ENCODE data around the gene RNASEL.
A peak's percentile ranks its signal among the peaks of the same experiment; 100 is the strongest.

The RNASEL gene

DNA sequence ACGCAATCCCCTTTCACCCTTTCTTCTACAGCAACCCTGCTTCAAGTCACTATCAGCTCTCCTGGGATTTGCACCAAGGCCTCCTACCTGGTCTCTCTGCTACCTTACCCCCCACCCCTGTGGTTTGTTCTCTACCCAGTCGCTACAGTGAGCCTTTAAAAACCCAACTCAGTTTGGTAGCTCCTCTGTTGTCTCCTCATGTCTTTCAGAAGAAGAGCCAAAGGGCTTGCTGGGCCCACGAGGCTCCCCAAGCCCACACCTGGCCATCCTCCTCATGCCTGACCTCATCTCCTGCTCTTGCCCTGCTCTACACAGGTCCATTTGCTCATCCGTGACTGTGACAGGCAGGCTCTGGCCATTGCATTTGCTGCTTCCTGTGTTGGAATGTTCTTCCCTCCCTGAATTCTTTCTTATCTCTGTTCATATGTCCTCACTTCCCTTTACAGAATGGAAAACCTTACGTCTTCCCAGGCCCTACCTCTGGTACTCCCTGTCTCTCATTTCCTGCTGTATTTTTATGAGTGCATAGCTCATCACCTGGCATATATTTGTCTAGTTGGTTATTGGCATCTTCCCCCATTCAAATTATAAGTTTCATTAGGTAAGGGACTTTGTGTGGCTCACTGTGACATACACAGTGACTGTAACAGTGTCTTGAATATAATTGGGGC, 11.8 kb upstream of the RNASEL start:
- DNase-seq (ENCODE audit: low read depth in 2 of 2) = no peak

DNA sequence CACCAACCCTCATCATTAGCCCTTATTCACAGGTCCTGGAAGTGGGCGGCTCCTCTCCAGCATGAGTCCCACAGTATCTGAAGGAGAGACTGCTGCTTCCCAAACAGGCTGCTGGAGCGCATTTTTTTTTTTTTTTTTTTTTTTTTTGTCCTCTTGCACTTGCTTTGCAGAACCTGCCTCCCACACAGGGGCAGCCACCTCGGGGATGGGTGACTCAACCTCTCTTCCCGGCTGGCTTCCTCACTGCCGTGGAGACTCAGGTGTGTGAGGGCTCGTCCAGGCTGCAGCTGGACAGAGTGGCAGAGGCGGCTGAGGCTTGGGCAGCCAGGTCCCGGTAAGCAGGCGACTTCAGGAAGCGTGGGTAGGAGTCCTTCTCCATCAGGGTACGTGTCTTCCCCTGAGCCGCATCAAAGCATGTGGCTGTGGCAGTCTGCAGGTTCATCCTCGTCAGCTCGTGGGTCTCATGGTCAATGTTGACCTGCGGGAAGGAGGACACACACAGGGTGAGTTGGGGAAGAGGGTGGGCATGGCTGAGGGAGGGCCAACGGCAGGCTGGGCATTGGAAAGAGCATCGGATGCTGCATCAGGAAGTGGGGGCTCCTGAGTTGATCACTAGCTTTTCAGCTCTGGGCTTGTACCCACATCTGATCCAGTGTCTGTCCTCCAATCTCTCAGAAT, 11.1 kb upstream of the RNASEL start:
- DNase-seq (ENCODE audit: low read depth in 2 of 2) = no peak

DNA sequence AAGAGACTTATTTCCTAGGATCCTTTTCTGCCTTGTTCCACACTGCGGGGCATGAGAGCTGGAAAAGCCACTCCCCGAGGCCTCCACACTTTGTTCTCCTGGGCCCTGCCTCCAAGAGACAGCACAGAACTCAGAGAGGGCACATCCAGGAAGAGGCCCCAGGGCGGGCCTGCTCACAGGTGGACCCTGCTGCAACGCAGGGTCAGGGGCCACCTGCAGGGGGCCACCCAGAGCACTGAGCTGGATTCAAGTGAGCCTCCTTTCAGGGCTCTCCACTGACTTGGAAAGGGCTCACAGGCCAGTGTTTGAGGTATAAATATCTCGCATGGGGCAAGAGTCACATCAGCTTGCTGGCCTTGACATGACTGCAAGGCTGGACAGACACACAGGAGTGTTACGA, 10.3 kb upstream of the RNASEL start:
- DNase-seq (ENCODE audit: low read depth in 2 of 2) = no peak

DNA sequence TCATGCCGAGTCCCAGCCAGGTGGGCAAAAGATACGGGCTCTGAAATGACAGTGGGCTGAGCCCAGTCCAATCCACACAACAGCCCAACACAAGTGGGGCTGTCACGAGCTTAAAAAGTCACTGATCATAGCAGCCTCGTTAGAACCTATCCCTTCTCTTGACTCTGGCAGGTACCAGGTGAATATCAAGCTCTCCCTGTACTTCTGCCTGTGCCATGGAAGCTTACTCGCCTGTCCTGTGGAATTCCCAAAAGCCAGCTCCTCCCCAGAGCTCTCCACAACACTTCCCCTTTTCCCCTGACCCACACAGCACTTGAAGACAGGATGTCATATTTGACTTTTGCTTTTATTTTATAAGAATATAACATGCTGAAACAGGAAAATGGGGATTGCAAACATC, 9.2 kb upstream of the RNASEL start:
- DNase-seq (ENCODE audit: low read depth in 2 of 2) = no peak

DNA sequence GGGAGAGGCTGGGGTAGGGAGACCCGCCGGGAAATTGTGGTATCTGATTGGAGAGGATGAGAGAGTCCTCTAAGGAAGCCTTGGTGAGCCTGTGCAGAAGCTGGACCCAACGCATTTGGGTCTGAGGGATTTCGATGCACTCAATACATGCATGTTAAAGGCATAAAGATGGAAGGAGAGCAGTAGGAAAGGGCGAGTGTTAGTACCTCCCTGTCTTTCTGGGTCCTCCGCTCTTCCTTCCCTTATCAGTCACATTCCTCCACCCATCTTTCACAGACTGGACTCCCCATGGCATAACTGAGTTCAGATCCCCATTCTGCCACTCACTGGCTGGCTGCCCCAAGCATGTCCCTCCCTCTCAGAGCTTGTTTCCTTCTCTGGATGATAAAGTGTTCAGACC, 7.9 kb upstream of the RNASEL start:
- DNase-seq (ENCODE audit: low read depth in 2 of 2) = no peak

DNA sequence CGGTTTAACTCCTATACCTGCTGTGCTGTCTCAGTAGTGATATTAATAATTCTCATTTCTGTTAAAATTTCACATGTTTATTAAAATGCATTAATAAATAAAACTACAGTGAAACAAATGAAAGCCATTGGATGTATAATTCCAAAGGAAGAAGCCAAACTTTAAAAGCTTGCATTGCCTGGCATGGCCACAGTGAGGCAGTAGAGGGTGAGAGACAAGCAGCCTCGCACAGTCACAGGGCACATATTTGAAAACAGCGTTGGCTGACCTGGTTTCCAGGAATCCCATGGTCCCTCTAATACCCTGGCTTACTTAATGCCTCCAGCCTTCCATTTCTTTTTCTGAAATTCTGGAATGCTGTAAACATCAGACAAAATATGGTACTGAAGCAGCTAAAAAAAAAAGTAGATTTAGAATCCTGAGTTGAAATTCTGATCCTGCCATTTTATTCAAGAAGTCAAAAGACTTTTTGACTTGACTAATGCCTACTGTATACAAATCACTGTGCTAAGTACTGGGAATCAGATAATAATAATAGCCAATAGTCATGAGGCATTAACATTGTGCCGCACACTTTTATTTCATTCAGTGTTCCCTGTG, 6.7 kb upstream of the RNASEL start:
- DNase-seq (ENCODE audit: low read depth in 2 of 2) = peak; percentile 19 to 45

DNA sequence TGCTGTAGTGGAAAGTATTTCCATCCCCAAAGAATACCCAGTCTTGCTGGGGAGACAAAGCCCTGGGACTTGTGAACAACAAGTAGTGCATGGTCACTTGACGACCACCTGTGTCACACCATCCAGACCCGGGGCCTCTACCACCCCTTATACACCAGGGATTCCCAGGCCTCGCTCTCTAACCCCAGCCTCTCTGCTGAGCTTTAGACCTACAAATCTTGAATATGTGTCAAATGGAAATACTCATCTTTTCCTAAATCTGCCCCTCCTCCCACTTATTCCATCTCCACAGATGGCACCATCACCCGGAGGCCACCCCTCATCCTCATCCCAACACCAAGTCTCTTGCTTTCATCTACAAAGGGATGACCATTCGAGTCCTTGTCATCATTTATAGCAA, 875 bp upstream of the RNASEL start:
- no peak for DNase-seq (ENCODE audit: low read depth in 2 of 2)

DNA sequence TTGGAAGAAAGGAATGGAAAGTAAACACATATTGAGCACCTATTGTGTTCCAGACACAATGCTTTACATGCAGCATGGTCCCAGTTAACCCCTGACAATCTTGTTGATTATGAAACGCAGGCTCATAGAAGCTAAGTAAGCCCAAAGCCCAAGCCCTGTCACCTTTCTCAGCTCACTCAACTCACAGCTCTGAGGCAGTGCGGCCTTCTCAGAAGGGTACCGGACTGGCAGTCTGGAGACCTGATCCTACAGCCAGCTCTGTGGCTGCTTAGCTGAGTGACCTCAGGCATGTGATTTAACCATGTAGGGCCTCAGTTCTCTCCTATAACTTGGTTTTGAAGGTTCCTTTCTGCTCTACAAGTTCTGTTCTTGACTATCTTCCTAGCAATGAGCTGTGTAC, 464 bp upstream of the RNASEL start:
- DNase-seq (ENCODE audit: low read depth in 2 of 2) = no peak

DNA sequence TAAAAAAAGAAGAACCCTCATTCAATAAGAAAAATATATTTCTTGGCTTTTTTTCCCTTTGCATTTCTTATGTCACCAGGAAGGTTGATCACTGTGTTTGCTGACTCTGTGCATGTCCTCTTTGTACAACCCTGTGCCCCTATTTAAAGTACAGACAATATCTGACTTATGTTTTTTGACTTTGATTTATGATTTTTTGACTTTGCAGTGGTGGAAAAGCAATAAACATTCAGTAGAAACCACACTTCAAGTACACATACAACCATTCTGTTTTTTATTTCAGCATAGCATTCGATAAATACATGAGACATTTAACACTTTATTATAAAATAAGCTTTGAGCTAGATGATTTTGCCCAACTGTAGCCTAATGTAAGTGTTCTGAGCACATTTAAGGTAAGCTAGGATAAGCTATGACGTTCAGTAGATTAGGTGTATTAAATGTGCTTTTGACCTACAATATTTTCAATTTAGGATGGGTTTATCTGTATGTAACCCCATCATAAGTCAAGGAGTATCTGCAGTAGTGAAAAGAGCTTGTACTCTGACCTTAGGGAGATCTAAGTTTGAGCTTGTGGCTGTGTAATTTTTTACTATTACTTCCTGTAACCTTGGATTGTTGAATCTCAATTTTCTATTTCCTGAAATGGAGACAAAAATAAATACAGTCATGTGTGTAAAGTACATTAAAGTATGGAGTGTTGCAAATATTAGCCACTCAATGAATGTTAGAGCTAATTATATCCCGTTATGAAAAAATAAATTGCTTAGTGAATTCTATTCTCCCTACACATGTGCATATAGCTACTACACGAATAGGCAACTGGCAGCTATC, 1.2 kb downstream of the RNASEL start:
- DNase-seq (ENCODE audit: low read depth in 2 of 2) = no peak

DNA sequence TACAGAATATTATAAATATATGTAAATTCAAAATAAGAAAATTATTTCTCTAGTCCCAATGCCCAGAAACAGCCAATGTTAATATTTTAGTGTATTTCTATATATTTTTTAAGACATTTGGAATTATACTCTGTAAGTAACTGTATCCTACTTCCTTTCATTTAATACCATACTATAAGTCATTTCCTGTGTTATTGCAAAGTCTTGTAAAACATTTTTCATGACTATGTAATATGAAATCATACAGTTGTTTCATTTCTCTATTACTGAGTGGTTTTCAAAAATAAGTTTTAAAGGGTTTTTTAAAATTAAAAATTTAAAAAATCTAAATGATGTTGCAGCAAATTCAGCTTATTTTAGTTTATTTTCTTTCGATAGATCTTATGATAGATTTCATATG, 2.0 kb downstream of the RNASEL start:
- DNase-seq (ENCODE audit: low read depth in 2 of 2) = no peak

DNA sequence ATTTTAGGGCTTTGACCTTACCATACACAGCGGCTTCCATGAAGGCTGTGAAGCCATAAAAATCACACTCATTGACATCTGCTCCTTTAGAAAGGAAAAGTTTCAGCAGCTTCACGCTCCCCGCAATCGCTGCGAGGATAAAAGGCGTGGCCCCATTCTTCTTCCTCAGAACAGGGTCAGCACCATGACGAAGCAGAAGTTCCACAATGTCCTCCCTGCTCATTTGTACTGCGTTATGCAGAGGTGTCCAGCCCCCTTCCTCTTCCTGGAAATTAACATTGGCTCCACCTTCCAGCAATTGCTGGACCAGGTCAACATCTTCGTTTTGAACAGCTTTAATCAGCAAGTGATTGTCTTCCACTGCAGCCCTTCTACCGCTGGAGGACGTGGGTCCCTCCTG, 2.7 kb downstream of the RNASEL start:
- DNase-seq (ENCODE audit: low read depth in 2 of 2) = no peak

DNA sequence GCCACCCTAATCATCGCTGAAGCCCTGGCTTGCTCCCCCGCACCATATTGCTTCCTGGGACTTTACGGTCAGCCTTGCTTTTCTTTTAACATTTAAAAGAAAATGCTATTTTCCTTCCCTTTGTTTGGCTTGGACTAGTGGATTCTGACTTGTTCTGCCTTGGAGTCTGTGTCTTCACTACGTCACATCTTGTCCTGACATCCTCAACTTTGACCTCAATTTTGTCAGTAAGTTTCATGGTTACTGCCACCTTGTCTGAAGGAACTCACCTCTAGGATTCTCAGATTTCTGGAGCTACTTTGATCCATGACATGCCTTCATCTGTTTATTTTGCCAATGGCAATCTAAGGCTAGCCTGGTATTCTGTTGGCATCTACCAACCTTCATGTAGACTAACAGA, 4.3 kb downstream of the RNASEL start:
- DNase-seq (ENCODE audit: low read depth in 2 of 2) = no peak

DNA sequence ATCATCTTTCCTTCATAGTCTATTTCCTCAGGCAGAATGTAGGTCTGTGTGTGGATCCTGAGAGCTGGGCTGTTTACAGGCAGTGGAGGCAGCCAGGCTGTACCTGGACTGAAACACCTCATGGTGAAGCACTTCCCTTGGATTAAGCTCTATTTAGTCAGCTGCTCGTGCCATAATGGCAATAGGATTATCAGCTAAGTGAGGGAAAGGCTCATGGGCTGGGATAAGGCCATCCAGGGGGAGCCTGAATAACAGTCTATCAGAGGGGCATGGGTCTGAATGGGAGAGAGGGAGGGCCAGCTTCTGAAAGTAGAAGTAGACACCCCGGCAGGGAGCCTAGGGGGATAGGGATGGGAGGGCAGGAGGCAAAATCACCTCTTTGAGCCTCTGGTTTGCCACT, 8.3 kb downstream of the RNASEL start:
- DNase-seq (ENCODE audit: low read depth in 2 of 2) = no peak

DNA sequence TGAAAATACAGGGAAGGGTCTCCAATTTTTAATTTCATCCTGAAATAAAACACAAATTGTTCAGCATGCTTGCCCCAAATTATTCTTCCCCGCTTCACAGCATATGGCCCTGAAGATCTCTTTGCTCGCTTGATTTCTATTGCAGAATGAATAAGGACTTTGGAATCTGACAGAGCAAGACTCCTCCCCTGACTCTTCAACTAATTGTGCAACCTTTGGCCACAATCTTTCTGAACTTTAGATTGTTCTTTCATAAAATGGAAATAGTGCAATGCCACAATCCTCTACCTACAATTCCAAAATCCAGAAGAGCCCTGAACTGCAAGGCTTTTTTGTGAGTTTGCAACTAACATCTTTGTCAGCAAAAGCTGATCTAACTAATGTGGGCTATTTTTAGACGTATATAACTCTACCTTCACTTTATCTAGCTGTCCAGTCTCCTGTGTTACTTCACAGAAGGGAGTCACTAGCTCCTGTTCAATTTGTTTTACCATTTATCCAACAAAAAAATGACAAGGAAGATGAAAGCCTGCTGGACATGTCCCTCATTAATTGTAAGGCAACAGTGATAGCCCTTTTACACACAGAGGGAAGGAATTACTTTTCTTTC, 13.4 kb downstream of the RNASEL start:
- no peak for DNase-seq (ENCODE audit: low read depth in 2 of 2)

DNA sequence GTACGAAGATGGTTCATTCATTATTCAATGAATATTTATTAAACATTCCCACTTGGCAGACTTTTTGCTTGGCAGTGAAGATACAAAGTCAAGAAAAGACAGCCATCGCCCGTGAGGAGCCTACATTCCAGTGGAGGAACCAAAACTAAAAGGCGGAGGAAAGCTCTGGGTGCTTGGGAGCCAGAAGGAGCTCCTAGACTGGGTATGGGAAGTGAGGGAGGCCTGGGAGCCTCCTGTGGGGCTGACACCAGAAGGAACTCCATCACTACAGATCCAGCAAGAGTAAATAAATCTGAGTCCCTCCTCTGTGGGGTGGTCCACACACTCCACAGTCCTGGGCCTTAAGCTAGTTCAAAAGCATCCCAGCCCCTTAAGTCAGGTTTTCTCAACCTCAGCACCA, 14.9 kb downstream of the RNASEL start:
- no peak for DNase-seq (ENCODE audit: low read depth in 2 of 2)

DNA sequence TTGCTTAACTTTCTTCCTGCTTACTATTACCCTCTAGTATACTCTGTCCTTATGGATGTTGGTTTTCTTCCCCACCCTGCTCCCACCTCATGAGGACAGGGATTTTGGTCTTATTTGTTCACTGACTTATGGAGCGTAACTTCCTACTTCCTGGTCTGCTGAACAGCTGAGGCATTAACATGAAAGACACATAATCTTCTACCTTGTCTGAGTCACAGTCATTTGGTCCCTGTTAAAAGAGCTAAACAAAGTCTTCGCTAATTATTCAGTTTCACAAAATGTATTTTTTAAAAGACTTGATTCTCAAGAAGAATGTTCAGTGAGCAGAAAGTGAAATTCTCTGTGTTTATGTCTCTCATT, 18.5 kb downstream of the RNASEL start:
- DNase-seq (ENCODE audit: low read depth in 2 of 2) = no peak

DNA sequence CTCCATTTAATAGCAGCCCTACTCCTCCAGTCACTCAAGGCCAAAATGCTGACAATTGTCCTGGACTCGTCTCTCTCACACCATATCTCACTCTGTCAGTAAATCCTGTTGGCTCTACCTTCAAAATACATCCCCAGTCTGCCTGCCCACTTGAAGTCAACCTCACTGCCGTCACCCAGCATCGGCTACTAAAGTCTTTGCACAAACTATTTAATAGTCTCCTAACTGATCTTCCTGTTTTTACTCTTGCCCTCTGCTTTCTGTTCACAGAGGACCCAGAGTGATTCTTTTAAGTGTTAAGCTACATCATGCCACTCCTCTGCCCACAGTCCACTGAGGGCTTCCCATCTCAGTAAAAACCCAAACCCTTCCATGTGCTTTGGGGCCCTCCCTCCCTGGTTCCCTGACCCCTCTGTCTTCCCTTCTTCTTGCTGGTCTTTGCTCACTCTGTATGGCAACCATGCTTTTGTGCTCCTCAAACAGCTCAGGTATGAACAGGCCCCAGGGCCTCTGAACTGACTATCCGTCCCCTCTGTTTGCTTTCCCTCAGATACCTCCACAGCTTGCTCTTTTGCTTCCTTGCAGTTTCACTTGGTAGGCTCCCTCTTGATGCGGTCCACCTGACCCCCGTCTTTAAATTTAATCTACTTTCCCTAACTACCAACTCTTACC, 19.0 kb downstream of the RNASEL start:
- DNase-seq (ENCODE audit: low read depth in 2 of 2) = no peak

DNA sequence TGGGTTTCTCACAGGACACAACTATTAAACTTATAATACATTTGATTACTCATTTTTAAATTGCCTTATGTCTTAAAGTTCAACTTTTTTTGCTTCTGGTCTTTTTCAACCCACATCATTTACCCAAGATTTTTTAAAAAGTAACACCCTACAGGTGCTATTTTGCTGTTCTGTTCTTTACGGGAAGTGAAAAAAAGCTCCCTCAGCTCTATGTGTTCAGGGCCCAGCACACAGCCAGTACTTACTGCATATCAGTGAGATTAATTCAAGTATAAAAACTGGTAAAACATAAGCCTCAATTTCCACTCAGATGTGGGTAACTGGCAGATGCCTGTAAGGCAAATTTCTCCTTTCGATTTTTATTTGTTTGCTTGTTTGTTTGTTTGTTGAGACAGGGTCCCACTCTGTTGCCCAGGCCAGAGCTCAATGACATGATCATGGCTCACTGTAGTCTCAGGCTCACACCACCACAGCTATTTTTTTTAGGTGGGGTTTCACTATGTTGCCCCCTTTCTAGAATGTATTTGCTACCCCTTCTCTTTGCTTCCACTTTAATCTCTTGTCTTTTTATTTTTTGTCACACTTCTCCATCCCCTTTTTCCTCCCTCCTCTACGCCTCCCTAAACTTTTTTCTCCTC, 20.3 kb downstream of the RNASEL start:
- DNase-seq (ENCODE audit: low read depth in 2 of 2) = no peak

DNA sequence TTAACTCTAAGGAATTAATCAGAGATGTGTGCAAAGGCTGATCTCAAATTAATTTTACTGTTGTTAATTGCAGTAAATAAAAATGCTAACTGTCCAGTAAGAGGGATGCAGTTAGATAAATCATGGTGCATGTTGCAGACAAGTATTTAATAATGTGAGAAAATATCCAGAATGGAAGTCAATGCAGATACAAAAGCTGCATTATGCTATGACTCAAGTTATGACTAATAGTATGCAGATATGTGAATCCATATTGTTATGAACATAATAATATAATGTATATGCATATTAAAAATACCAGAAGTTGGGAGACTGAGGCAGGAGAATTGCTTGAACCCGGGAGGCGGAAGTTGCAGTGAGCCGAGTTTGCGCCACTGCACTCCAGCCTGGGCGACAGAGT, 21.4 kb downstream of the RNASEL start:
- DNase-seq (ENCODE audit: low read depth in 2 of 2) = no peak

DNA sequence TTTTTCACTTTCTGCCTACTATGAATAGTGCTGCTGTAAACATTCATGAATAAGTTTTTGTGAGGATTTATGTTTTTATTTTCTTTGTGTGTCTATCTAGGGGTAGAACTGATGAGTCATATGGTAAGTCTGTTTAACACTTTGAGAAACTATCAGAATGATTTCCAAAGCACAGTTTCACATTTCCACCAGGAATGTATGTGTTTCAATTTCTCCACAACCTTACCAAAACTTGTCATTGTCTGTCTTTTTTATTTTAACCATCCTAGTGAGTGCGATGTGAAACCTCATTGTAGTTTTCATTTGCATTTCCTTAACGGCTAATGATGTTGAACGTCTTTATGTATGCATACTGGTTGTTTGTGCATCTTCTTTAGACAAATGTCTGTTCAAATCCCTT, 23.5 kb downstream of the RNASEL start:
- DNase-seq (ENCODE audit: low read depth in 2 of 2) = no peak

DNA sequence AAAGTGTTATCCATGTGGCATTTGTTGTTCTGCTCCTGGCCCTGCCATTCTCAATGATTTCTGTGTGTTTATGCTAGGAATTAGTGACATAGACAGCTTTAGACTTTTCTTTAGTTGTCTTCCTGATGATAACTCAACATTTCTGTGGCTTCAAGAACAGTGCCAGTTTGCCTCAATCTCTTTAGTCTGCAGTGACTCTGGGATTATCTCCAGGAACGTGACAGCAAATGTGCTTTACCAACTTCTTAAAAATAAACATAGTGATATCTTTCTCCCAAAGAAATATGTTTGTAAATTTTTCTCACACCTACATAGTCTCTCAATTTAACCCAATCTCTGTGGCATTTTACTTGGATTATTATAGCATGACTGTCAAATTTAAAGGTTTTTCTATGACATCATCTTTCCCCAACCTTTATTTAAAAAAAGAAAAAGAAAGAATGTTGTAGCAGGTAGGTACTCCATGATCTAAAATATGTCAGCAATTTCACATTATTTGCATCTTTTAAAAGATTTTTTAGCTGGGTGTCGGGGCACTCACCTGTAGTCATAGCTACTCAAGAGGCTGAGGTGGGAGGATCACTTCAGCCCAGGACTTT, 24.6 kb downstream of the RNASEL start:
- DNase-seq (ENCODE audit: low read depth in 2 of 2) = no peak

All from stimulated activated CD8-positive, alpha-beta memory T cell treated with anti-CD3 and anti-CD28 coated beads, Interleukin-7, amount 100 ng/mL, for 1 hour (primary cell).